ENCODE measurements around the gene ACSS1.

ACSS1 gene

DNA sequence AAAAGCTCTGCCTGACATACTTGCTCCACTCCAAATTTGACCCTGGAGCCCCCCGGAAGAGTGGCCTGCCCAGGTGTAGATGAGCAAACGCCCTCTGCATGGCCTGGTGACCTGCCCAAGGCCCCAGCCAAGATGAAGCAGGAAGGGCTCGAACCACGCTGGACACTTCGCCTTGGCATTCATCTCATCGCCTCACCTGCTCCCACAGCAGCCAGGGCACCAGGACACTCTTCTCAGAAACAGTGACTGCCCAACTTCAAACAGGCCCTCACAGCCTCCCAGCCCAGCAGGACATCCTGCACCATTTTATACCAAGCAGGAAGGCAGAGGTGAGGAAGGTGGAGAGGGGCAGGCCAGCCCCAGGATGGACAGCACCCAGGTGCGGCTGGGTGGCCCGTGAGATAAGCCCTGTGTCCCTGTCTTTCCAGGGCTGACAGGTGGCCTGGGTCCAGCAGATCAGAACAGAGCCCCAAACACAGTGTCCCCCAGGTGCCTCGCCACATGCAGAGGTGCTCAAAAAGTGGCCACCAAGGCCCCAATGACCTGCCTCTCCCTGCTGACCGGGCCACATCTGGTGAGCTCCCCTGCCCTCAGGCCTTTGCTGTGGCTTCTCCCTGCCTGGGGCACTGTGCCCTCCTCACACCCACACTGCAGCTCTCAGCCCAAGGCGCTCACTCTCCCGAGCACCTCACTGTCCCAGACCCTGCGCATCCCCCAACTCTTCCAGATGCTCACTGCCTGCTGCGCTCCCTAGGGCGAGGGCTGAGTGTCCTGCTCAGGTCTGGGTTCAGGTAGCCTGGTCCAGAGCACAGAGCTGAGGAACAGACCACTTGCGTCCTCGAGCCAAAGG is 7.2 kb downstream of the ACSS1 start:
- H3K4me3 ChIP-seq (ENCODE audit: control insufficient read depth, low read depth, low read length): no peak overlapping the region
- DNase-seq (ENCODE audit: low read depth): no peak
- TF ChIP-seq, protein P1, sequence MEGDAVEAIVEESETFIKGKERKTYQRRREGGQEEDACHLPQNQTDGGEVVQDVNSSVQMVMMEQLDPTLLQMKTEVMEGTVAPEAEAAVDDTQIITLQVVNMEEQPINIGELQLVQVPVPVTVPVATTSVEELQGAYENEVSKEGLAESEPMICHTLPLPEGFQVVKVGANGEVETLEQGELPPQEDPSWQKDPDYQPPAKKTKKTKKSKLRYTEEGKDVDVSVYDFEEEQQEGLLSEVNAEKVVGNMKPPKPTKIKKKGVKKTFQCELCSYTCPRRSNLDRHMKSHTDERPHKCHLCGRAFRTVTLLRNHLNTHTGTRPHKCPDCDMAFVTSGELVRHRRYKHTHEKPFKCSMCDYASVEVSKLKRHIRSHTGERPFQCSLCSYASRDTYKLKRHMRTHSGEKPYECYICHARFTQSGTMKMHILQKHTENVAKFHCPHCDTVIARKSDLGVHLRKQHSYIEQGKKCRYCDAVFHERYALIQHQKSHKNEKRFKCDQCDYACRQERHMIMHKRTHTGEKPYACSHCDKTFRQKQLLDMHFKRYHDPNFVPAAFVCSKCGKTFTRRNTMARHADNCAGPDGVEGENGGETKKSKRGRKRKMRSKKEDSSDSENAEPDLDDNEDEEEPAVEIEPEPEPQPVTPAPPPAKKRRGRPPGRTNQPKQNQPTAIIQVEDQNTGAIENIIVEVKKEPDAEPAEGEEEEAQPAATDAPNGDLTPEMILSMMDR (IDR thresholded peaks at IDR 0.05; ENCODE audit: control insufficient read depth, insufficient read depth, low read depth, low read length, missing control alignments): no peak

GRCh38 chr20:25050082-25050481 is 7.9 kb downstream of the ACSS1 start:
- H3K4me3 ChIP-seq (ENCODE audit: control insufficient read depth, low read depth, low read length): no peak overlapping the region
- DNase-seq (ENCODE audit: low read depth): no peak
- TF ChIP-seq, protein P1 (IDR thresholded peaks at IDR 0.05; ENCODE audit: control insufficient read depth, insufficient read depth, low read depth, low read length, missing control alignments): no peak

GRCh38 chr20:25049261-25050060 is 8.5 kb downstream of the ACSS1 start:
- no peak for DNase-seq (ENCODE audit: low read depth)
- H3K4me3 ChIP-seq (ENCODE audit: control insufficient read depth, low read depth, low read length): no peak overlapping the region
- TF ChIP-seq, protein P1 (IDR thresholded peaks at IDR 0.05; ENCODE audit: control insufficient read depth, insufficient read depth, low read depth, low read length, missing control alignments): no peak

DNA sequence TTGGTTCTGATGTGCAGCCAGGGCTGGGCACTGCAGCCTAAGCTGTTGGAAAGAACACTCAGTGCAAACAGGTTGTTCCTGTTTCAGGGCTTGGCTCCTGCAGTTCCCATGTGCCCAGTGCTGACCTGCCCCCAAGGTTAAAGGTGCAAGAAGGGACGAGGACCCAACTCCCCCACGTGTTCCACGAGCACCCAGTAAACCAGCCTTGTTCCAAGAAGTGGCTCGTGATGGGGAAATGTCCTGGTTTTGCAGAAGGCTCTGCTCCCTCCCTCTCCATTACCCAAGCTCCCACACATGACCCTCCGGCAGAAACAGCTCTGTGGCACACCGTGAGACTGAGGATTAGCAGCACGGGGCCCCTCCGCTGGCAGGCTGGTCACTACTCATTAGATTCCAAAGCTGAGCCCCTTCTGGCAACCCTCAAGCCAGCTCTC is 9.4 kb downstream of the ACSS1 start:
- TF ChIP-seq, protein P1 (IDR thresholded peaks at IDR 0.05; ENCODE audit: control insufficient read depth, insufficient read depth, low read depth, low read length, missing control alignments): no peak
- DNase-seq (ENCODE audit: low read depth): no peak
- H3K4me3 ChIP-seq (ENCODE audit: control insufficient read depth, low read depth, low read length): no peak overlapping the region

DNA sequence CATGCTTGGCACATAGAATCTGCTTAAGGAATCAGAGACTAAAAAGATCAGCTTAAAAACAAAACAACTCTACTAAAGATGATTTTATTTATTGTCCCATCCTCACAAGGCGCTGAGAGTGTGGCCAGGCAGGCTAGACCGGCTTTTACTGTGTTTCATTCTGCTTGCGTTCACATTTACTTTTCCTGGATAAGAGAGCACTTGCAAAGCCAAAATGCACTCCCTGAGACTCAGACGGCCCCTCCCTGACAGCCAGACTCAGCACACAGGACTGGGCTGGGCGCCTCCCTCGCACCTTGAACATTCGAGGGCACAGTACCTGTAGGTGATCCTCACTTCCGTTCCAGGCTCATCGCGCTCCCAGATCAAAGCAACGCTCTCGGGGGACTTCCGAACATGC is 10.2 kb downstream of the ACSS1 start:
- no peak for DNase-seq (ENCODE audit: low read depth)
- TF ChIP-seq, protein P1 (IDR thresholded peaks at IDR 0.05; ENCODE audit: control insufficient read depth, insufficient read depth, low read depth, low read length, missing control alignments): no peak
- no peak overlapping the region for H3K4me3 ChIP-seq (ENCODE audit: control insufficient read depth, low read depth, low read length)

GRCh38 chr20:25046736-25047666 is 10.9 kb downstream of the ACSS1 start:
- TF ChIP-seq, protein P1 (IDR thresholded peaks at IDR 0.05; ENCODE audit: control insufficient read depth, insufficient read depth, low read depth, low read length, missing control alignments): no peak
- no peak for DNase-seq (ENCODE audit: low read depth)
- no peak overlapping the region for H3K4me3 ChIP-seq (ENCODE audit: control insufficient read depth, low read depth, low read length)

Data from AG09309 (cell line).